ENCODE results near the gene TUBB4B.

GRCh38 chr9:137251194-137251461 lies 10.0 kb downstream of the TUBB4B start, which contains the start of gene STPG3:
- no peak for TF ChIP-seq POLR2AphosphoS5 (IDR thresholded peaks at IDR 0.05)
- no peak for TF ChIP-seq CTCF (IDR thresholded peaks at IDR 0.05)
- no peak for TF ChIP-seq POLR2A (IDR thresholded peaks at IDR 0.05)
